Stimulated activated CD4-positive, alpha-beta T cell treated with anti-CD3 and anti-CD28 coated beads, Interleukin-1b, Interleukin-23, amount 100 ng/mL, for 1 hour (primary cell): ENCODE measurements around the gene ABCC1.
"Not testable (repeated sequence)": the region's sequence is repeated elsewhere in the genome, so short reads cannot be mapped to it uniquely, and the experiment has no call there.

ENCODE experiments used
- DNase-seq, 2 donors: peaks; one replicate each; pipeline ENCODE4 v3.0.0-alpha.2; 2020; ENCODE audit warnings: low read depth in 2 of 2

The ABCC1 gene

DNA sequence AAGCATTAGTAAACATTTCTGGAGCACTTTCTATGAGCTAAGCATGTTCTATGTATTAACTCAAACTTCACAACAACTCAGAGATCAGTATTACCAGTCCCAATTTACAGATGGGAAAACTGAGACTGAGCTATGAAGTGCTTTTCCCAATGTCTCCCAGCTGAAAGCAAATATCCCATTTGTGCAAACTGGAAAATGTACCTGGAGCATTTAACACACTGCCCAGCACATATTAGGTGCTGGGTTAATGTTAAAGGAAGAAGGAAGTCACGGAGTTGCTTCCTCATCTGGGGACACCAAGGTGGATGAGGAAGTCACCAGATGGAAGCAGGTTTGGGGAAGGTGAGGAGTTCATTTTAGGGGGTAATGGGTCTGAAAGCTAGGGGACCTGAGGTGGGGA lies 207.8 kb downstream of the ABCC1 start:
- no peak for DNase-seq

GRCh38 chr16:16158082-16158658 lies 208.8 kb downstream of the ABCC1 start:
- no peak for DNase-seq

DNA sequence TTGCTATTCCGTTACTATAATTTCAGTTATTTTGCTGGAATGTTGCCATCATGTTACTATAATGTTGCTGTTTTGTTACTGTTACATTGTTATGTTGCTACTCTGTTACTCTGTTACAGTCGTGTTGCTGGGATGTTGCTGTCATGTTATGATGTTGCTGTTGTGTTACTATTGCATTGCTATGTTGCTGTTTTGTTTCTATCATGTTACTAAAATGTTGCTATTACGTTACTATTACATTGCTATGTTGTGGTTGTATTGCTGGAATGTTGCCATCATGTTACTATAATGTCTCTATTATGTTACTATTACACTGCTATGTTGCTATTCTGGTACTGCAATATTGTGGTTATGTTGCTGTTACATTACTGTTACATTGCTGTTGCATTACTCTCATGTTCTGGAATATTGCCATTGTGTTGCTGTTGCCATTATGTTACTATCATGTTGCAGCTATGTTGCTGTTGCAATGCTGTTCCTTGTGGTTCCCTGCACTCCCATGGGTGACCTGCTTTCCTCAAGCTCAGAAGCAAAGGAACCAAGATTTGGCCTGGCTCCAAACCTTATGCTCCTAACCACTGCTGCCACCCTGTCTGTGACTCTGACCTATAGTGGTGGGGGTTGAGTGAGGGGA lies 209.4 kb downstream of the ABCC1 start:
- no peak for DNase-seq

DNA sequence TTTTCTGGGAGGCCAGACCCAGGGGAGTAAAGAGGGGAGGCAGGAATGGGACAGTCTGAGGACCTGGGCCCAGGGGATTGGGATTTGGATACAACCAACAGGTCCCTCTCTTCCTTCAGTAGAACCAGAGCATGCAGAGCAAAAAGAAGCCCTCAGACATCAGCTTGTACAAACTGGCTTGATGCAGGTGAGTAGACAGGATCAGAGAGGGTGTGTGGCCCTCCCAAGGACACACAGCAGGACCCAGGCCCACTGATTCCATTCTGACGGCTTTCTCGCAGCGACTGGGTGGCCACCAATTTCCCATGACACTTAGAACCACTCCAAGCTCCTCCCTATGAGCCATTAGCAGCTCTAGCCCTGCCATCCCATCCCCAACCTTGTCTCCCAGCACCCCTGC lies 210.2 kb downstream of the ABCC1 start:
- no peak for DNase-seq

DNA sequence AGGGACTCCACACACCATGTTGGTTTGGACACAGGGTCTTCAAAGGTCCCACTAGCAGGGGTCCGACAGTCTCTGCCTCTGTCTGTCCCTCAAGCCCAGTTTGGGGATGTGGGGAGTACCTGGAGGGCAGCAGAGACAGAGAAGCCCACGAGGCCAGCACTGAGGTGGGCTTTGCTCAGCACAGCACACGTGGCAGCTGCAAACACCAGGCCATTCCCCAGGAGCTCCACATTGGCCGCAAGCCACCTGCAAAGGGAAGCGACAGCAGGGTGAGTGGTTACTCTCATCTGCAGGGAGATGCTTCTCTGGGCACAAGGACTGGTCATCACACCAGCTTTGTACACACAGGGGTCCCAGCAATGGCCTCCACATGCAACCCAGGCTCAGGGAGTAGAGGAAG lies 211.9 kb downstream of the ABCC1 start:
- no peak for DNase-seq

GRCh38 chr16:16161840-16162239 lies 212.4 kb downstream of the ABCC1 start:
- DNase-seq = not testable (repeated sequence)

GRCh38 chr16:16162591-16162990 lies 213.2 kb downstream of the ABCC1 start:
- DNase-seq = no peak

DNA sequence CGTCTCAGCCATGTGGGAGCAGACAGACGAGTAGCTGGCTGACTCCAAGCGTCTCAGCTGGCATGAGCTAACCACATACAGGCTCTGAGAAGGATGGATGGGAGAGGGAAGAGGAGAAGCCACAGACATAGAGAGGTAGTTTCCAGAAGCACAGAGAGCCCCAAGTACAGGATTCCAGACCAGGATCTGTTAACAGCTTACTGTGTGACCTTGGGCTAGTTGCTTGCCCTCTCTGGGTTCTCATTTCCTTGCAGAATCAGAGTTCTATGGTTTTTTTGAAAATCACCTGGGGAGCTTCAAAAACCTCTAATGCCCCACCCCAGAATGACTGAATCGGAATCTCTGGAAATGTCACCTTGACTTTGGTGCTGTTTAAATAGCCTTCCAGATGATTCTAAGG lies 213.7 kb downstream of the ABCC1 start:
- no peak for DNase-seq

GRCh38 chr16:16163571-16163970 lies 214.2 kb downstream of the ABCC1 start:
- no peak for DNase-seq

DNA sequence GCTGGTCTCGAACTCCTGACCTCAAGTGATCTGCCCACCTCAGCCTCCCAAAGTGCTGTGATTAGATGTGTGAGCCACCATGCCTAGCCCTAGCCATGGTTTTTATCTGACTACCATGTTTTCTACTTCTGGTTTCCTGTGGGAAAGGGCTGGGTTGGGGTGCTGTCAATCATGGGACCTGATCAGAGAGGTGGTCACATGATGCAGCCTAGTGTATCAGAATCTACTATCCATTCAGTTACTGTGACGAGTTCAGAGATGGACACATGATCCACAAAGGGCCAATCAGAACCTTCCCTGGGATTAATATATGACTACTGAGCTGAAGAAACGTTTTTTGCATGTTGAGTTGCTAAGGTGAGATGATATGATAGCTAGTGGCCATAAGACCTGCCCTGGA lies 214.8 kb downstream of the ABCC1 start:
- DNase-seq = no peak

GRCh38 chr16:16166085-16166484 lies 216.7 kb downstream of the ABCC1 start:
- no peak for DNase-seq

- DNase-seq = no peak
These were observed 217.5 kb downstream of the ABCC1 start for GRCh38 chr16:16166949-16167348.

DNA sequence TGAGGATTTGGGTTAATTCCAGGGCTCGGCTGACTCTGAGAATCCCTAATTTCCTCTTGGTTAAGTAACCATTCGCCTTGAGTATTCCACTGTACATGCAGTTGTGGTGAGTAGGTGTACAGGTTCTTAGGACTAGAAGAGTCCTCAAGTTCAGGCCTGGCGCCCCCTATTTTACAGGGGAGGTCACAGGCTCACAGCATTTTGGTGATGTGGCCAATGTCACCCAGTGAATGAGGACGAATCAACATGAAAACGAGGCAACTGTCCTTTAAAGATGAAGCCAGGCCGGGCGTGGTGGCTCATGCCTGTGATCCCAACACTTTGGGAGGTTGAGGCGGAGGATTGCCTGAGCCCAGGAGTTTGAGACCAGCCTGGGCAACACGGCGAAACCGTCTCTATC lies 218.5 kb downstream of the ABCC1 start:
- no peak for DNase-seq

DNA sequence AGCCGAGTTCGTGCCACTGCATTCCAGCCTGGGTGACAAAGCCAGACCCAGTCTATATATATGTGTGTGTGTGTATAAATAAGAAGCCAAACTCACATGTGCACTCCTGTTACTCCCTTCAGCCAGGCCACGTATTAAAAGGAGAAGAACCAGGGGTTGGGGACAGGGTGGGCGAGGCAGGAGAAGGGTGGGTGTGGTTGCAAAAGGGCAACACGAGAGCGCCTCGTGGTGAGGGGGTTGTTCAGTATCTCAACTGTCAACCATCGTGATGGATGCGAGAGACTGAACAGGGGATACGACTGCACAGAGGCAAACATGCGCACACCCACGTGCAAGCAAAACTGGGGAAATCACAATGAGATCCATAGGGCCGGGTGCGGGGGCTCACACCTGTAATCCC lies 219.0 kb downstream of the ABCC1 start:
- DNase-seq = no peak

- DNase-seq = no peak
These were observed 220.2 kb downstream of the ABCC1 start for GRCh38 chr16:16169615-16170014.

GRCh38 chr16:16171332-16171919 lies 222.0 kb downstream of the ABCC1 start:
- DNase-seq = no peak

- DNase-seq = no peak
These were observed 223.6 kb downstream of the ABCC1 start for GRCh38 chr16:16172991-16173390.

GRCh38 chr16:16175296-16175695 lies 225.9 kb downstream of the ABCC1 start:
- DNase-seq = no peak

- DNase-seq = no peak
These were observed 226.9 kb downstream of the ABCC1 start for GRCh38 chr16:16176328-16176727.

GRCh38 chr16:16178455-16179162 lies 229.2 kb downstream of the ABCC1 start:
- DNase-seq = no peak

DNA sequence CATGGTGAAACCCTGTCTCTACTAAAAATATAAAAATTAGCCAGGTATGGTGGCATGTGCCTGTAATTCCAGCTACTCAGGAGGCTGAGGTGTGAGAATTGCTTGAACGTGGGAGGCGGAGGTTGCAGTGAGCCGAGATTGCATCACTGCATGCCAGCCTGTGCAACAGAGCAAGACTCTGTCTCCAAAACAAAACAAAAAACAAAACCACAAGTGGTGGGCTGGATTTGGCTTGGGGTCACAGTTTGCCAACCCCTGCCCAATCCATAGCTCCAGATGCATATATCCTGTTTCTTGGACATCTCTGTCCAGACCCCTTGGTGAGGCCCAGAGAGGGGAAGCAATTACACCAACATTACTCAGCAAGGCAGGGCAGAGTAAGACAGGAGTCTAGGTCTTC lies 232.3 kb downstream of the ABCC1 start:
- DNase-seq = not testable (repeated sequence)

GRCh38 chr16:16182918-16183317 lies 233.5 kb downstream of the ABCC1 start:
- DNase-seq = no peak

GRCh38 chr16:16183562-16183961 lies 234.1 kb downstream of the ABCC1 start:
- DNase-seq = no peak
